H1 (cell line): ENCODE results near the gene TM9SF3. TPM values are rescaled to one million over a fixed set of nuclear protein-coding genes. Genes with fewer than 3 reads are reported as not detected.

ENCODE experiments used
- BRCA1 ChIP-seq: IDR thresholded peaks from 2 replicates; pipeline ENCODE4 v1.6.1; 2012; ENCODE audit warnings: low read depth, low read length, improper control_type of control experiment
- CBX5 ChIP-seq: fragments of 300-800, 300-1000 bp; sonication (generic); IDR thresholded peaks from 2 replicates; pipeline ENCODE4 v1.7.1; 2016; ENCODE audit warnings: antibody characterized with exemption, low read length, low read depth
- CHD2 ChIP-seq: IDR thresholded peaks from 2 replicates; pipeline ENCODE4 v1.6.1; 2012; ENCODE audit warnings: low read length, improper control_type of control experiment
- EGR1 ChIP-seq: IDR thresholded peaks from 2 replicates; pipeline ENCODE4 v1.6.1; 2011; ENCODE audit warnings: low read depth, low read length, borderline replicate concordance
- EP300 ChIP-seq, 2 experiments: IDR thresholded peaks; 1 replicate in 1 of 2; 2 replicates in 1 of 2; pipeline ENCODE4 v1.6.1; 2011 to 2012; ENCODE audit warnings: low read depth in 2 of 2, low read length in 2 of 2, mild to moderate bottlenecking in 2 of 2, borderline replicate concordance in 1 of 2, inconsistent platforms in 1 of 2, moderate library complexity in 1 of 2
- FOSL1 ChIP-seq: IDR thresholded peaks from 2 replicates; pipeline ENCODE4 v1.6.1; 2011; ENCODE audit warnings: mild to moderate bottlenecking, low read depth, low read length, moderate library complexity; ENCODE audit not compliant: insufficient read depth
- GABPA ChIP-seq: IDR thresholded peaks from 2 replicates; pipeline ENCODE4 v1.6.1; 2011; ENCODE audit warnings: mild to moderate bottlenecking, low read length, moderate library complexity, borderline replicate concordance; ENCODE audit not compliant: insufficient read depth
- GTF2F1 ChIP-seq: IDR thresholded peaks from 2 replicates; pipeline ENCODE4 v1.6.1; 2012; ENCODE audit warnings: low read depth, low read length, improper control_type of control experiment, borderline replicate concordance
- JUN ChIP-seq: IDR thresholded peaks from 2 replicates; pipeline ENCODE4 v1.6.1; 2011; ENCODE audit warnings: low read depth, mild to moderate bottlenecking, improper control_type of control experiment, low read length
- JUND ChIP-seq: IDR thresholded peaks from 2 replicates; pipeline ENCODE4 v1.6.1; 2011; ENCODE audit warnings: mild to moderate bottlenecking, improper control_type of control experiment, low read length
- NRF1 ChIP-seq: IDR thresholded peaks from 2 replicates; pipeline ENCODE4 v1.6.1; 2011; ENCODE audit warnings: mild to moderate bottlenecking, low read depth, low read length, improper control_type of control experiment
- RNF2 ChIP-seq: fragments of 200-900, 300-1000 bp; sonication (generic); IDR thresholded peaks from 2 replicates; pipeline ENCODE4 v1.7.1; 2016; ENCODE audit warnings: borderline replicate concordance, low read depth, mild to moderate bottlenecking, antibody characterized with exemption, low read length; ENCODE audit not compliant: poor library complexity, severe bottlenecking; ENCODE audit errors: missing control alignments
- SIRT6 ChIP-seq: IDR thresholded peaks from one replicate; pipeline ENCODE4 v1.7.1; 2012; ENCODE audit warnings: low read length, inconsistent platforms
- SP4 ChIP-seq: IDR thresholded peaks from 2 replicates; pipeline ENCODE4 v1.6.1; 2012; ENCODE audit warnings: low read length, inconsistent platforms
- SUZ12 ChIP-seq: fragments of 200-600 bp; sonication (generic); IDR thresholded peaks from 2 replicates; pipeline ENCODE4 v1.6.1; 2012; ENCODE audit warnings: mild to moderate bottlenecking, inconsistent platforms, low read length, moderate library complexity, mixed read lengths
- TAF1 ChIP-seq: IDR thresholded peaks from 2 replicates; pipeline ENCODE4 v1.6.1; 2011; ENCODE audit warnings: mild to moderate bottlenecking, low read depth, low read length
- TAF7 ChIP-seq: optimal IDR thresholded peaks from 2 replicates; pipeline ENCODE3; 2011; ENCODE audit warnings: low read depth, mild to moderate bottlenecking, inconsistent platforms, low read length, moderate library complexity, borderline replicate concordance
- TCF12 ChIP-seq: IDR thresholded peaks from 2 replicates; pipeline ENCODE4 v1.6.1; 2011; ENCODE audit warnings: low read depth, mild to moderate bottlenecking, low read length
- YY1 ChIP-seq: IDR thresholded peaks from 2 replicates; pipeline ENCODE4 v1.6.1; 2011; ENCODE audit warnings: low read depth, mild to moderate bottlenecking, low read length
- polyA plus RNA-seq, 7 experiments: library from polyadenylated mRNA; depleted of rRNA in 3 of 7; stranded (reverse) in 5 of 7; unstranded in 2 of 7; fragments of >200 nt in 5 of 7; fragments of 200-250 nt in 2 of 7; gene quantifications; 1 replicate in 5 of 7; 2 replicates in 1 of 7; 4 replicates in 1 of 7; pipeline versions ENCODE4 v1.2.1 to v1.2.3, GENCODE V29; 2011 to 2013; ENCODE audit warnings: missing spikeins in 2 of 7, mixed read lengths in 2 of 7
- total RNA-seq: library from RNA; stranded (reverse); fragmentation: NEBNext Ultra II Directional; extraction: Animal tissue kit (Norgen Biotek cat#: 25700); gene quantifications from 2 replicates; pipeline ENCODE4 v1.2.1, GENCODE V29; 2021
- TF ChIP-seq, protein P1 (sequence below), 3 experiments: IDR thresholded peaks; 1 replicate in 2 of 3; 2 replicates in 1 of 3; pipeline versions ENCODE4 v1.5.1 to v1.6.1; 2011; ENCODE audit warnings: low read length in 3 of 3, mild to moderate bottlenecking in 3 of 3, inconsistent platforms in 2 of 3, low read depth in 1 of 3, moderate library complexity in 1 of 3; ENCODE audit not compliant: insufficient read depth in 1 of 3; ENCODE audit errors: control extremely low read depth in 1 of 3
- TF ChIP-seq, protein P2 (sequence below): IDR thresholded peaks from 2 replicates; pipeline ENCODE4 v1.6.1; 2012; ENCODE audit warnings: inconsistent platforms

TM9SF3 gene
- total and polyA plus RNA-seq, 2 of the 8 experiments (the other 6 are each of a cell fraction or from before 2014, with no cell fraction given) = 123 to 127 TPM

DNA sequence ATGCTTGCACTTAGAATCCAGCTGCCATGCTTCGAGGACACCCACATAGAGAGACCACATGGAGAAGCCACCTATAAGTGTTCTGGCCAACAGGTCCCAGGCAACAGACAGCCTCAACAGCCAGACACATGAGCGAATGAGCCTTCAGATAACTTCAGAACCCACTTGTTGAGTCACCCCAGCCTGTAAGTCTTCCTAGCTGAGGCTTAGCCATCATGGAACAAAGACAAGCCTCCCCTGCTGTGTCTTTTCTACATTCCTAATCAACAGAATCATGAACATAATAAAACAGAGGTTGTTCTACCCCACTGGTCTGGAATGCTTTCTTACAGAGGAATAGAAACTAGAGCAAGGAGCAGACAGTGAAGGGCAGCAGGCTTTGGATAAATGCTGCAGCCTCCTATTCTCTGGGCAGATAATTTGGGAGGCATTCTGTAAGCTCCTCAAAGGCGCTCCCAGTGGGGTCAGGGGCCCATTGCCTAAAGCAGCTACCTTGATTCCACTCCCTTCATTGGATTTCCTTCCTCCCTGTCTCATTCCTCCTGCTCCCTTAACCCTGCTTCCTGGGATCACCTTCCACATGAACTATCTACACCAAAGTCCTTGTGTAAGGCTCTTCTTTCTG lies 77.7 kb downstream of the TM9SF3 start (continued):
- no peak for TF ChIP-seq SP4
- TF ChIP-seq RNF2 = no peak
- TF ChIP-seq SIRT6 = no peak
- no peak for TF ChIP-seq TAF1
- TF ChIP-seq CHD2 = no peak
- no peak for TF ChIP-seq FOSL1
- TF ChIP-seq, protein P1, sequence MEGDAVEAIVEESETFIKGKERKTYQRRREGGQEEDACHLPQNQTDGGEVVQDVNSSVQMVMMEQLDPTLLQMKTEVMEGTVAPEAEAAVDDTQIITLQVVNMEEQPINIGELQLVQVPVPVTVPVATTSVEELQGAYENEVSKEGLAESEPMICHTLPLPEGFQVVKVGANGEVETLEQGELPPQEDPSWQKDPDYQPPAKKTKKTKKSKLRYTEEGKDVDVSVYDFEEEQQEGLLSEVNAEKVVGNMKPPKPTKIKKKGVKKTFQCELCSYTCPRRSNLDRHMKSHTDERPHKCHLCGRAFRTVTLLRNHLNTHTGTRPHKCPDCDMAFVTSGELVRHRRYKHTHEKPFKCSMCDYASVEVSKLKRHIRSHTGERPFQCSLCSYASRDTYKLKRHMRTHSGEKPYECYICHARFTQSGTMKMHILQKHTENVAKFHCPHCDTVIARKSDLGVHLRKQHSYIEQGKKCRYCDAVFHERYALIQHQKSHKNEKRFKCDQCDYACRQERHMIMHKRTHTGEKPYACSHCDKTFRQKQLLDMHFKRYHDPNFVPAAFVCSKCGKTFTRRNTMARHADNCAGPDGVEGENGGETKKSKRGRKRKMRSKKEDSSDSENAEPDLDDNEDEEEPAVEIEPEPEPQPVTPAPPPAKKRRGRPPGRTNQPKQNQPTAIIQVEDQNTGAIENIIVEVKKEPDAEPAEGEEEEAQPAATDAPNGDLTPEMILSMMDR (IDR thresholded peaks at IDR 0.05; ENCODE audit: control extremely low read depth in 1 of 3, insufficient read depth in 1 of 3, low read depth in 1 of 3, low read length in 3 of 3) = 0 out of 4 replicates have a peak, but pooled peaks of 1 of the 3 experiments have one; percentile 17
- no peak for TF ChIP-seq TCF12
- TF ChIP-seq CBX5 = no peak
- TF ChIP-seq EP300 (IDR thresholded peaks at IDR 0.05; ENCODE audit: borderline replicate concordance in 1 of 2, low read depth in 2 of 2, low read length in 2 of 2) = peak in 1 of 2 experiments; percentile 51; a peak in 1 of 3 replicates
- no peak for TF ChIP-seq YY1
- no peak for TF ChIP-seq GABPA
- TF ChIP-seq, protein P2, sequence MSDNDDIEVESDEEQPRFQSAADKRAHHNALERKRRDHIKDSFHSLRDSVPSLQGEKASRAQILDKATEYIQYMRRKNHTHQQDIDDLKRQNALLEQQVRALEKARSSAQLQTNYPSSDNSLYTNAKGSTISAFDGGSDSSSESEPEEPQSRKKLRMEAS = peak; percentile 21; the same call in 1 of the 2 replicates
- 0 out of 2 replicates have a peak, but pooled peaks have one; percentile 44 for TF ChIP-seq JUND
- TF ChIP-seq GTF2F1 = no peak
- no peak for TF ChIP-seq SUZ12
- TF ChIP-seq EGR1 = no peak
- TF ChIP-seq TAF7 = no peak
- TF ChIP-seq NRF1 = no peak
- no peak for TF ChIP-seq JUN
- no peak for TF ChIP-seq BRCA1
